Activated T-cell treated with anti-CD3 and anti-CD28 coated beads for 4 hours (primary cell): ENCODE data around the gene ASPG.

ENCODE experiments used
- DNase-seq: peaks from one replicate; pipeline ENCODE4 v3.0.0-alpha.2; 2020

The ASPG gene

GRCh38 chr14:104119119-104119487 lies 33.6 kb downstream of the ASPG start:
- no peak for DNase-seq

- DNase-seq: no peak
Measured at GRCh38 chr14:104119488-104120251, 34.2 kb downstream of the ASPG start.

GRCh38 chr14:104120281-104120741 lies 34.8 kb downstream of the ASPG start:
- DNase-seq: no peak

GRCh38 chr14:104121142-104121541 lies 35.6 kb downstream of the ASPG start:
- no peak for DNase-seq

- no peak for DNase-seq
Measured at GRCh38 chr14:104123879-104124278, 38.4 kb downstream of the ASPG start.

GRCh38 chr14:104125011-104125410 lies 39.5 kb downstream of the ASPG start:
- no peak for DNase-seq

- no peak for DNase-seq
Measured at GRCh38 chr14:104126753-104127152, 41.3 kb downstream of the ASPG start.

GRCh38 chr14:104128981-104129380 lies 43.5 kb downstream of the ASPG start:
- DNase-seq: no peak

- DNase-seq: no peak
Measured at GRCh38 chr14:104129556-104129955, 44.1 kb downstream of the ASPG start.

- DNase-seq: no peak
Measured at GRCh38 chr14:104130974-104131651, 45.6 kb downstream of the ASPG start.

GRCh38 chr14:104131968-104132732 lies 46.6 kb downstream of the ASPG start:
- no peak for DNase-seq

GRCh38 chr14:104132981-104133380 lies 47.5 kb downstream of the ASPG start:
- no peak for DNase-seq

GRCh38 chr14:104133496-104133895 lies 48.0 kb downstream of the ASPG start:
- no peak for DNase-seq

GRCh38 chr14:104134061-104134965 lies 48.8 kb downstream of the ASPG start:
- DNase-seq: no peak

- DNase-seq: no peak
Measured at GRCh38 chr14:104135121-104135903, 49.8 kb downstream of the ASPG start.

GRCh38 chr14:104135904-104136471 lies 50.5 kb downstream of the ASPG start:
- DNase-seq: no peak

- no peak for DNase-seq
Measured at GRCh38 chr14:104136472-104137296, 51.2 kb downstream of the ASPG start.

- DNase-seq: peak; percentile 36
Measured at GRCh38 chr14:104137297-104138097, 52.0 kb downstream of the ASPG start.

- DNase-seq: no peak
Measured at GRCh38 chr14:104138098-104138717, 52.7 kb downstream of the ASPG start, which contains the start of gene KIF26A. KIF26A (plus strand) TSS chr14:104138587; CDS start chr14:104138723, 136 bp downstream.
